K562 (cell line): ENCODE data around the gene C6orf47. TPM values are rescaled to one million over a fixed set of nuclear protein-coding genes. Genes with fewer than 3 reads are reported as not detected.

Source experiments
- BMI1 ChIP-seq: fragments of 150-350 bp; IDR thresholded peaks from 2 replicates; pipeline ENCODE4 v1.6.1; 2014; ENCODE audit warnings: low read length
- CBFA2T2 ChIP-seq: fragments of 450-650 bp; conservative IDR thresholded peaks from 2 replicates; pipeline ENCODE4 v1.6.1; 2017; ENCODE audit warnings: mild to moderate bottlenecking
- CHD1 ChIP-seq: fragments of 200-600 bp; sonication (generic); IDR thresholded peaks from one replicate; pipeline ENCODE4 v1.6.1; 2012; ENCODE audit warnings: mild to moderate bottlenecking, moderate library complexity, low read length, inconsistent platforms
- CXXC5 ChIP-seq: fragments of 250-450 bp; sonication (Bioruptor Pico); IDR thresholded peaks from 2 replicates; pipeline ENCODE4 v1.8.0; 2022; ENCODE audit warnings: inconsistent platforms, mild to moderate bottlenecking, moderate library complexity
- GTF2A2 ChIP-seq: IDR thresholded peaks from 2 replicates; pipeline ENCODE4 v1.6.1; 2016; ENCODE audit warnings: mild to moderate bottlenecking, missing genetic modification characterization, missing compliant biosample characterization
- HCFC1 ChIP-seq: IDR thresholded peaks from 2 replicates; pipeline ENCODE4 v1.6.1; 2012; ENCODE audit warnings: low read depth, low read length, improper control_type of control experiment
- JUND ChIP-seq, 2 experiments: IDR thresholded peaks; 2 replicates in 1 of 2; 3 replicates in 1 of 2; pipeline ENCODE4 v1.6.1; 2011; ENCODE audit warnings: borderline replicate concordance in 2 of 2, low read depth in 2 of 2, low read length in 2 of 2, improper control_type of control experiment in 1 of 2, missing biosample characterization in 1 of 2, missing genetic modification characterization in 1 of 2, missing genetic modification reagents in 1 of 2
- NCOA6 ChIP-seq: fragments of 450-650 bp; IDR thresholded peaks from 2 replicates; pipeline ENCODE4 v1.6.1; 2017; ENCODE audit warnings: mild to moderate bottlenecking
- NCOR1 ChIP-seq: fragments of 450-650 bp; IDR thresholded peaks from 2 replicates; pipeline ENCODE4 v1.6.1; 2016; ENCODE audit warnings: mild to moderate bottlenecking, moderate library complexity
- PHF8 ChIP-seq: fragments of 200-600 bp; sonication (generic); IDR thresholded peaks from 2 replicates; pipeline ENCODE4 v1.6.1; 2012; ENCODE audit warnings: mixed run types, mild to moderate bottlenecking, inconsistent platforms, low read length, moderate library complexity, borderline replicate concordance
- POLR2AphosphoS2 ChIP-seq: IDR thresholded peaks from 2 replicates; pipeline ENCODE4 v1.6.1; 2012; ENCODE audit warnings: low read length, improper control_type of control experiment
- RBM39 ChIP-seq: fragments of 200-400 bp; formaldehyde crosslinking; optimal IDR thresholded peaks from 2 replicates; pipeline ENCODE3; 2018; ENCODE audit warnings: low read depth, low read length
- SAFB2 ChIP-seq: fragments of 200-400 bp; formaldehyde crosslinking; IDR thresholded peaks from 2 replicates; pipeline ENCODE4 v1.6.1; 2018; ENCODE audit warnings: borderline replicate concordance, low read length, low read depth, moderate library complexity; ENCODE audit not compliant: severe bottlenecking
- SNIP1 ChIP-seq: fragments of 450-650 bp; IDR thresholded peaks from 2 replicates; pipeline ENCODE4 v1.7.1; 2017; ENCODE audit warnings: low read depth, mild to moderate bottlenecking
- ZEB2 ChIP-seq: fragments of 450-650 bp; IDR thresholded peaks from 2 replicates; pipeline ENCODE4 v1.6.1; 2016
- ZNF165 ChIP-seq: fragments of 250-450 bp; sonication (Bioruptor Pico); IDR thresholded peaks from 2 replicates; pipeline ENCODE4 v1.4.0; 2020; ENCODE audit warnings: borderline replicate concordance
- ZNF282 ChIP-seq: sonication (generic); formaldehyde crosslinking; IDR thresholded peaks from 2 replicates; pipeline ENCODE4 v1.8.1; 2023; ENCODE audit warnings: missing genetic modification reagents
- polyA plus RNA-seq, 8 experiments: library from polyadenylated mRNA; depleted of rRNA in 4 of 8; stranded (reverse) in 5 of 8; unstranded in 3 of 8; fragments of >200 nt; fragmentation: Nextera tagmentation in 2 of 8; fragmentation: Illumina TruSeq in 1 of 8; extraction: Ambion mirVana in 2 of 8; extraction: Trizol in 1 of 8; gene quantifications; 2 replicates each; pipeline versions ENCODE4 v1.2.1 to v1.2.3, GENCODE V29; 2011 to 2014; ENCODE audit warnings: inconsistent platforms in 1 of 8, missing spikeins in 1 of 8
- total RNA-seq, 7 experiments: library from RNA; depleted of rRNA in 6 of 7; stranded (reverse); fragments of >200 nt in 6 of 7; fragmentation: Illumina TruSeq in 2 of 7; extraction: Trizol in 2 of 7; gene quantifications; 2 replicates each; pipeline versions ENCODE4 v1.2.1 to v1.2.3, GENCODE V29; 2011 to 2021; ENCODE audit warnings: low replicate concordance in 1 of 7
- TF ChIP-seq, protein P1 (sequence below): sonication (generic); formaldehyde crosslinking; IDR thresholded peaks from 2 replicates; pipeline ENCODE4 v1.8.1; 2023; ENCODE audit warnings: mild to moderate bottlenecking, missing genetic modification reagents
- TF ChIP-seq, protein P2 (sequence below): fragments of 450-650 bp; IDR thresholded peaks from 2 replicates; pipeline ENCODE4 v1.6.1; 2016
- TF ChIP-seq, protein P3 (sequence below): fragments of 450-650 bp; IDR thresholded peaks from 2 replicates; pipeline ENCODE4 v1.6.1; 2017; ENCODE audit warnings: mild to moderate bottlenecking, moderate library complexity
- TF ChIP-seq, protein P4 (sequence below): IDR thresholded peaks from 2 replicates; pipeline ENCODE4 v1.6.1; 2016; ENCODE audit warnings: missing genetic modification characterization, missing compliant biosample characterization

C6orf47 gene
- total and polyA plus RNA-seq, 9 of the 15 experiments (the other 6 are each of a cell fraction or from before 2014, with no cell fraction given) = 0.14 to 43.8 (median 27.0) TPM

DNA sequence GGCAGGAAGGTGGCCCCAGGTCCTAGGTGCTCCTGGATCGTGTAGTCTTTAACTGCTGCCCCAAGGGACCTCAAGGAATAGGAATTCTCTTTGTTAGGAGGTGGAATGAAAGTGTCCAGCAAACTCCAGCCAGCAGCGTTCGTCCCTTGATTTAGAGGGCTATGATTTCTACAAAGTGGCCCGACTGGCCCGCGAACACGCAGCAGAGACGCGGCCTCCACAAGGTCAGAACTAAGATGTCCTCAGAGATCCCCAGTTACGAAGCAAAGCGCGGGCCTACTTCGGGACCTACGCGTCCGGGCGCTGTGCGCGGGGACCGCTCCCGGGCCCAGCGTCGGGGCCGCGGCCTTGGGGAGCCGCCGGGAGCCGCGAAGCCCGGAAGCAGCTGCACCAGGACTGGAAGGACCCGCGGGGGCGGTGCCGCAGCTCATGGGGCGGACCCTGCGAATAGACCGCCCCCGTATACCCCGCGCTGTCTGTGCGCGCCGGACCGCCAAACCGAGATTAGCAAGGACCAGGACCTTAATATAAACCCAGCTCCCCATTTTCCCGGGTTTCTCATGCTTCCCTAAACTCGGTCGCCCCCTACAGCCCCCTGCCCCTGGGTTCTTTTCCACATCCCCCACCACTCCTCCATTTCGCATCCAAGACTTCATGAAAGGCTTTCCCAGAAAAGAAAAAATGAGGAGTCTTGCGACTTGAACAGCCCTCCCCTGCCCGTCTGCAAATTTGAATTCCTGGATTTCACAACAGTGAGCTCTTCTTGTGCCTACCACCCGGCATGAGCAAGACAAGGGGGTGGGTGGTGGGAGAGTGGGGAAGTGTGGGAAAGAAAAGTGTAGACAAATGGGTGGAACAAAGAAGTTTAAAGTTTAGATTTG is at the start of gene C6orf47 (continued):
- TF ChIP-seq, protein P1, sequence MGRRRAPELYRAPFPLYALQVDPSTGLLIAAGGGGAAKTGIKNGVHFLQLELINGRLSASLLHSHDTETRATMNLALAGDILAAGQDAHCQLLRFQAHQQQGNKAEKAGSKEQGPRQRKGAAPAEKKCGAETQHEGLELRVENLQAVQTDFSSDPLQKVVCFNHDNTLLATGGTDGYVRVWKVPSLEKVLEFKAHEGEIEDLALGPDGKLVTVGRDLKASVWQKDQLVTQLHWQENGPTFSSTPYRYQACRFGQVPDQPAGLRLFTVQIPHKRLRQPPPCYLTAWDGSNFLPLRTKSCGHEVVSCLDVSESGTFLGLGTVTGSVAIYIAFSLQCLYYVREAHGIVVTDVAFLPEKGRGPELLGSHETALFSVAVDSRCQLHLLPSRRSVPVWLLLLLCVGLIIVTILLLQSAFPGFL (CRISPR knock-in tag) = peak; percentile 46; the same call in 1 of the 2 replicates
- TF ChIP-seq BMI1 = no peak
- peak; percentile 95 for TF ChIP-seq CXXC5
- TF ChIP-seq CBFA2T2 = no peak
- TF ChIP-seq CHD1 = peak; percentile 57
- TF ChIP-seq, protein P2, sequence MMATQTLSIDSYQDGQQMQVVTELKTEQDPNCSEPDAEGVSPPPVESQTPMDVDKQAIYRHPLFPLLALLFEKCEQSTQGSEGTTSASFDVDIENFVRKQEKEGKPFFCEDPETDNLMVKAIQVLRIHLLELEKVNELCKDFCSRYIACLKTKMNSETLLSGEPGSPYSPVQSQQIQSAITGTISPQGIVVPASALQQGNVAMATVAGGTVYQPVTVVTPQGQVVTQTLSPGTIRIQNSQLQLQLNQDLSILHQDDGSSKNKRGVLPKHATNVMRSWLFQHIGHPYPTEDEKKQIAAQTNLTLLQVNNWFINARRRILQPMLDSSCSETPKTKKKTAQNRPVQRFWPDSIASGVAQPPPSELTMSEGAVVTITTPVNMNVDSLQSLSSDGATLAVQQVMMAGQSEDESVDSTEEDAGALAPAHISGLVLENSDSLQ = no peak
- TF ChIP-seq, protein P3, sequence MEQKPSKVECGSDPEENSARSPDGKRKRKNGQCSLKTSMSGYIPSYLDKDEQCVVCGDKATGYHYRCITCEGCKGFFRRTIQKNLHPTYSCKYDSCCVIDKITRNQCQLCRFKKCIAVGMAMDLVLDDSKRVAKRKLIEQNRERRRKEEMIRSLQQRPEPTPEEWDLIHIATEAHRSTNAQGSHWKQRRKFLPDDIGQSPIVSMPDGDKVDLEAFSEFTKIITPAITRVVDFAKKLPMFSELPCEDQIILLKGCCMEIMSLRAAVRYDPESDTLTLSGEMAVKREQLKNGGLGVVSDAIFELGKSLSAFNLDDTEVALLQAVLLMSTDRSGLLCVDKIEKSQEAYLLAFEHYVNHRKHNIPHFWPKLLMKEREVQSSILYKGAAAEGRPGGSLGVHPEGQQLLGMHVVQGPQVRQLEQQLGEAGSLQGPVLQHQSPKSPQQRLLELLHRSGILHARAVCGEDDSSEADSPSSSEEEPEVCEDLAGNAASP = no peak
- no peak for TF ChIP-seq ZNF282 (CRISPR knock-in tag)
- TF ChIP-seq ZNF165 = 0 out of 2 replicates have a peak, but pooled peaks have one; percentile 3
- TF ChIP-seq NCOA6 = no peak
- no peak for TF ChIP-seq SAFB2
- TF ChIP-seq, protein P4, sequence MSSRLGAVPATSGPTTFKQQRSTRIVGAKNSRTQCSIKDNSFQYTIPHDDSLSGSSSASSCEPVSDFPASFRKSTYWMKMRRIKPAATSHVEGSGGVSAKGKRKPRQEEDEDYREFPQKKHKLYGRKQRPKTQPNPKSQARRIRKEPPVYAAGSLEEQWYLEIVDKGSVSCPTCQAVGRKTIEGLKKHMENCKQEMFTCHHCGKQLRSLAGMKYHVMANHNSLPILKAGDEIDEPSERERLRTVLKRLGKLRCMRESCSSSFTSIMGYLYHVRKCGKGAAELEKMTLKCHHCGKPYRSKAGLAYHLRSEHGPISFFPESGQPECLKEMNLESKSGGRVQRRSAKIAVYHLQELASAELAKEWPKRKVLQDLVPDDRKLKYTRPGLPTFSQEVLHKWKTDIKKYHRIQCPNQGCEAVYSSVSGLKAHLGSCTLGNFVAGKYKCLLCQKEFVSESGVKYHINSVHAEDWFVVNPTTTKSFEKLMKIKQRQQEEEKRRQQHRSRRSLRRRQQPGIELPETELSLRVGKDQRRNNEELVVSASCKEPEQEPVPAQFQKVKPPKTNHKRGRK (tag) = no peak
- peak; percentile 98; the same call in 1 of the 2 replicates for TF ChIP-seq PHF8
- no peak for TF ChIP-seq RBM39
- TF ChIP-seq SNIP1 = no peak
- TF ChIP-seq NCOR1 = no peak
- TF ChIP-seq POLR2AphosphoS2 = peak; percentile 99
- TF ChIP-seq ZEB2 = 0 out of 2 replicates have a peak, but pooled peaks have one; percentile 10
- 0 out of 2 replicates have a peak, but pooled peaks have one; percentile 49 for TF ChIP-seq GTF2A2 (tag)
- peak; percentile 64 for TF ChIP-seq HCFC1
- peak; percentile 75 for TF ChIP-seq JUND (IDR thresholded peaks at IDR 0.05; ENCODE audit: borderline replicate concordance, low read depth, low read length)
- TF ChIP-seq JUND (tag; IDR thresholded peaks at IDR 0.05; ENCODE audit: borderline replicate concordance, low read depth, low read length) = peak; percentile 62; the same call in 1 of the 3 replicates
